Large intestine (tissue), 3 donors: Measurements from ENCODE around the gene ITLN1. TPM values are rescaled to one million over a fixed set of nuclear protein-coding genes. Genes with fewer than 3 reads are reported as not detected.

Source experiments
- DNase-seq, 2 donors: peaks; one replicate each; pipeline versions ENCODE4 v3.0.0 to v3.0.0-alpha.2; 2013
- H3K27ac ChIP-seq: one replicate; pipeline ENCODE4 v1.5.1; 2013; ENCODE audit warnings: low read length
- H3K27me3 ChIP-seq: 2 replicates; pipeline ENCODE4 v1.6.1; 2013; ENCODE audit warnings: low read length; ENCODE audit not compliant: control insufficient read depth, insufficient read depth
- H3K36me3 ChIP-seq: 2 replicates; pipeline ENCODE4 v1.6.1; 2013; ENCODE audit warnings: low read length; ENCODE audit not compliant: control insufficient read depth, insufficient read depth
- H3K4me1 ChIP-seq: one replicate; pipeline ENCODE4 v1.6.1; 2013; ENCODE audit warnings: low read length; ENCODE audit not compliant: control insufficient read depth, insufficient read depth
- H3K4me3 ChIP-seq: one replicate; pipeline ENCODE4 v1.5.1; 2013; ENCODE audit warnings: low read length
- H3K9me3 ChIP-seq: one replicate; pipeline ENCODE4 v1.6.1; 2013; ENCODE audit warnings: mild to moderate bottlenecking, low read depth, low read length, moderate library complexity; ENCODE audit not compliant: control insufficient read depth
- WGBS: methylation state at CpG from one replicate; pipeline ENCODE4 v1.1.5; 2013; ENCODE audit warnings: low lambda C conversion rate; ENCODE audit not compliant: insufficient coverage; 5-methylcytosine and 5-hydroxymethylcytosine counted together
- polyA plus RNA-seq: library from polyadenylated mRNA; unstranded; fragments of 120-200 nt; gene quantifications from one replicate; pipeline ENCODE4 v1.2.1, GENCODE V29; 2013

The ITLN1 gene
- polyA plus RNA-seq, 1 donor = 452 TPM

GRCh38 chr1:160839746-160840145 lies 45.2 kb downstream of the ITLN1 start:
- peaks cover 2% of the 10 kb centered on the region for H3K9me3 ChIP-seq
- H3K4me3 ChIP-seq = no peak overlapping the region
- H3K27ac ChIP-seq = no peak overlapping the region
- H3K4me1 ChIP-seq = peaks cover 2% of the 10 kb centered on the region
- no peak for DNase-seq
- H3K27me3 ChIP-seq = no peaks in the 10 kb centered on the region
- no peaks in the 10 kb centered on the region for H3K36me3 ChIP-seq
- 100% methylated on average over 1 of the region's 2 CpGs for WGBS

- Histone ChIP-seq H3K27ac (no peak overlapping the region), H3K9me3 (no peaks in the 10 kb centered on the region), H3K36me3 (no peaks in the 10 kb centered on the region), H3K4me1 (peaks cover 2% of the 10 kb centered on the region), H3K27me3 (no peaks in the 10 kb centered on the region), H3K4me3 (no peak overlapping the region)
- no peak for DNase-seq
- WGBS = no CpG with 5 or more reads among the region's 7 CpGs
Measured at GRCh38 chr1:160838888-160839287, 46.1 kb downstream of the ITLN1 start.

GRCh38 chr1:160837558-160838205 lies 47.3 kb downstream of the ITLN1 start:
- no peak overlapping the region for H3K27ac ChIP-seq
- H3K4me1 ChIP-seq = peaks cover 2% of the 10 kb centered on the region
- H3K4me3 ChIP-seq = no peak overlapping the region
- no CpG with 5 or more reads among the region's 9 CpGs for WGBS
- H3K27me3 ChIP-seq = no peaks in the 10 kb centered on the region
- DNase-seq = peak; percentile 23 to 32
- no peaks in the 10 kb centered on the region for H3K9me3 ChIP-seq
- H3K36me3 ChIP-seq = no peaks in the 10 kb centered on the region

GRCh38 chr1:160836981-160837557 lies 47.9 kb downstream of the ITLN1 start:
- Histone ChIP-seq H3K4me1 (peaks cover 2% of the 10 kb centered on the region), H3K36me3 (no peaks in the 10 kb centered on the region), H3K4me3 (no peak overlapping the region), H3K27ac (no peak overlapping the region), H3K27me3 (no peaks in the 10 kb centered on the region), H3K9me3 (no peaks in the 10 kb centered on the region)
- no CpG with 5 or more reads among the region's 4 CpGs for WGBS
- no peak for DNase-seq

GRCh38 chr1:160836561-160836960 lies 48.4 kb downstream of the ITLN1 start:
- H3K4me1 ChIP-seq = peaks cover 2% of the 10 kb centered on the region
- DNase-seq = no peak
- no peak overlapping the region for H3K27ac ChIP-seq
- no peaks in the 10 kb centered on the region for H3K36me3 ChIP-seq
- no peak overlapping the region for H3K4me3 ChIP-seq
- H3K27me3 ChIP-seq = no peaks in the 10 kb centered on the region
- no peaks in the 10 kb centered on the region for H3K9me3 ChIP-seq
- WGBS = no CpG with 5 or more reads among the region's 3 CpGs

GRCh38 chr1:160835751-160836150 lies 49.2 kb downstream of the ITLN1 start:
- Histone ChIP-seq H3K9me3 (no peaks in the 10 kb centered on the region), H3K4me1 (peaks cover 2% of the 10 kb centered on the region), H3K36me3 (no peaks in the 10 kb centered on the region), H3K27ac (no peak overlapping the region), H3K4me3 (no peak overlapping the region), H3K27me3 (no peaks in the 10 kb centered on the region)
- WGBS = 60% methylated on average over 1 of the region's 3 CpGs
- no peak for DNase-seq

- no peak overlapping the region for H3K27ac ChIP-seq
- H3K4me1 ChIP-seq = peaks cover 2% of the 10 kb centered on the region
- no CpG with 5 or more reads among the region's 3 CpGs for WGBS
- H3K9me3 ChIP-seq = no peaks in the 10 kb centered on the region
- peak in 1 of 2 donors; percentile 23 for DNase-seq
- no peaks in the 10 kb centered on the region for H3K36me3 ChIP-seq
- no peak overlapping the region for H3K4me3 ChIP-seq
- no peaks in the 10 kb centered on the region for H3K27me3 ChIP-seq
Measured at GRCh38 chr1:160834945-160835565, 49.9 kb downstream of the ITLN1 start.

- peak; percentile 30 to 46 for DNase-seq
- H3K4me1 ChIP-seq = no peaks in the 10 kb centered on the region
- no CpG with 5 or more reads among the region's 8 CpGs for WGBS
Measured at GRCh38 chr1:160830321-160831153, 54.4 kb downstream of the ITLN1 start.

GRCh38 chr1:160829766-160830165 lies 55.2 kb downstream of the ITLN1 start:
- no peak for DNase-seq
- Histone ChIP-seq H3K27me3 (no peaks in the 10 kb centered on the region), H3K4me3 (no peak overlapping the region), H3K4me1 (no peaks in the 10 kb centered on the region), H3K9me3 (no peaks in the 10 kb centered on the region), H3K36me3 (no peaks in the 10 kb centered on the region), H3K27ac (no peak overlapping the region)
- 100% methylated on average over 1 of the region's 1 CpG for WGBS

More at GRCh38 chr1:160830321-160831153, 54.4 kb downstream of the ITLN1 start:
- Histone ChIP-seq H3K36me3 (no peaks in the 10 kb centered on the region), H3K9me3 (no peaks in the 10 kb centered on the region), H3K27ac (no peak overlapping the region), H3K27me3 (no peaks in the 10 kb centered on the region), H3K4me3 (no peak overlapping the region)

- no peak for DNase-seq
- Histone ChIP-seq H3K27me3 (no peaks in the 10 kb centered on the region), H3K4me1 (no peaks in the 10 kb centered on the region), H3K4me3 (no peak overlapping the region), H3K9me3 (no peaks in the 10 kb centered on the region), H3K36me3 (no peaks in the 10 kb centered on the region), H3K27ac (no peak overlapping the region)
- no CpG with 5 or more reads among the region's 2 CpGs for WGBS
Measured at GRCh38 chr1:160827418-160827817, 57.6 kb downstream of the ITLN1 start.
